C4-2B (cell line): ENCODE measurements around the gene ZFC3H1.

Source experiments
- H3K27ac ChIP-seq: fragments of 450-650 bp; 2 replicates; pipeline ENCODE4 v1.5.1; 2017
- ZFX ChIP-seq: fragments of 450-650 bp; IDR thresholded peaks from 2 replicates; pipeline ENCODE4 v1.6.1; 2017
- TF ChIP-seq, protein P1 (sequence below): fragments of 450-650 bp; conservative IDR thresholded peaks from 2 replicates; pipeline ENCODE4 v1.5.1; 2017; ENCODE audit warnings: mild to moderate bottlenecking

ZFC3H1 gene

DNA sequence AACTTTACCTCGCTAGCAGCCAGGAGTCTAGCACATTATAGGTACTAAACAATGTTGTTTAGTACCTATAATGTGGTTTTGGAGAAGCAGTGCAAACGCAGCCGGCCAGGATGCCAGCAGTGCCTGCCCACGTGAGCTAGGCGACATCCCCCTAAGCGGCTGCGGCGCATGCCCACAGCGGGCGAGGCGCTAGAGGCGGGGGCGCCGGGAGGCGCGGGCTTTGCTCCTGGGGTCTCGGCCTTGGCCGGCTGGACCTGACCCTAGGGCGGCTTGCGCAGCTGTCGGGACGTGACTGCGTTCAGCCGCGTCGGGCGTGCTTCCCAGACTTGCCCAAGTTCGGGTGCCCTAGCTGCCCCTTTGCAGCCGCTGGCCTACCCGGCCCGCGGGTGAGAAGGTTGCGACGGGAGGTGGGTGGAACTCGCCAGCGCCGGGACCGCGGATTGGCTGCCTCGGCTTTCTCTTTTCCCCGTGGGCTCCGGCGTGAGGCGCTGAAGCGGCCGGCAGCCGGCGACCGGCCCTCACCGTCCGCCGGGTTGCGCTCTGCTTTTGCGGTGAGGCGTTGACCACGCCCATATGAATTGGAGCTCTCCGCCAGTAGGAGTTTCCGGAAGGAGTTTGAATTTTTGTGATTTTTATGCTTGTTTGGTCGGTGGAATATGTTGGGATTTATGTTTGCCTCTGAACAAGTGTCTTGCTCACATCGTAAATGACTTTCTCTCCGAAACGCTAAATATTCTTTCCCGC, 22.4 kb upstream of the ZFC3H1 start, which contains the start of gene TMEM19:
TMEM19 (plus strand) TSS at position 169 of the 744 bp plus-strand sequence. CDS start 599 bp downstream, outside the sequence.
- H3K27ac ChIP-seq: peak within 1 kb of the TSS; percentile 88
- peak; percentile 72 for TF ChIP-seq ZFX
- TF ChIP-seq, protein P1, sequence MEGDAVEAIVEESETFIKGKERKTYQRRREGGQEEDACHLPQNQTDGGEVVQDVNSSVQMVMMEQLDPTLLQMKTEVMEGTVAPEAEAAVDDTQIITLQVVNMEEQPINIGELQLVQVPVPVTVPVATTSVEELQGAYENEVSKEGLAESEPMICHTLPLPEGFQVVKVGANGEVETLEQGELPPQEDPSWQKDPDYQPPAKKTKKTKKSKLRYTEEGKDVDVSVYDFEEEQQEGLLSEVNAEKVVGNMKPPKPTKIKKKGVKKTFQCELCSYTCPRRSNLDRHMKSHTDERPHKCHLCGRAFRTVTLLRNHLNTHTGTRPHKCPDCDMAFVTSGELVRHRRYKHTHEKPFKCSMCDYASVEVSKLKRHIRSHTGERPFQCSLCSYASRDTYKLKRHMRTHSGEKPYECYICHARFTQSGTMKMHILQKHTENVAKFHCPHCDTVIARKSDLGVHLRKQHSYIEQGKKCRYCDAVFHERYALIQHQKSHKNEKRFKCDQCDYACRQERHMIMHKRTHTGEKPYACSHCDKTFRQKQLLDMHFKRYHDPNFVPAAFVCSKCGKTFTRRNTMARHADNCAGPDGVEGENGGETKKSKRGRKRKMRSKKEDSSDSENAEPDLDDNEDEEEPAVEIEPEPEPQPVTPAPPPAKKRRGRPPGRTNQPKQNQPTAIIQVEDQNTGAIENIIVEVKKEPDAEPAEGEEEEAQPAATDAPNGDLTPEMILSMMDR: peak; percentile 39

DNA sequence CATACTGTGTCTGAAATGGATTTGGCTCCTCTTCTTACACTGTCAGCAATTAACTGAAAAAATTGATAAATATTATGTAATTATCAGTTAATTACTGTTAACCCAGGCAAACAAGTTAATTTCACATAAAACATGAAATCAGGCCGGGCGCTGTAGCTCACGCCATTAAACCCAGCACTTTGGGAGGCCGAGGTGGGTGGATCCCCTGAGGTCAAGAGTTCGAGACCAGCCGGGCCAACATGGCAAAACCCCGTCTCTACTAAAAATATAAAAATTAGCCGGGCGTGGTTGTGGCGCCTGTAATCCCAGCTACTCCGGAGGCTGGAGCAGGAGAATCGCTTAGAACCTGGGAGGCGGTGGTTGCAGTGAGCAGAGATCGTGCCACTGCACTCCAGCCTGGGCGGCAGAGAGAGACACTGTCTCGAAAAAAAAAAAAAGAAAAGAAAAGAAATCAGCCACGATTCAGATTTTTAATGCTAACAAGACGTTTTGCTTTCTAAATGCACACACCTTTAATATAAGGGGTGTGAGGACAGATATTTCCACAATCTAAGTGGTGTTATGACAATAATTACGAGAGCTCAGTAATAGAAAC, 21.8 kb upstream of the ZFC3H1 start:
- H3K27ac ChIP-seq: peak overlapping the region; percentile 88
- TF ChIP-seq ZFX: no peak
- TF ChIP-seq, protein P1: no peak

DNA sequence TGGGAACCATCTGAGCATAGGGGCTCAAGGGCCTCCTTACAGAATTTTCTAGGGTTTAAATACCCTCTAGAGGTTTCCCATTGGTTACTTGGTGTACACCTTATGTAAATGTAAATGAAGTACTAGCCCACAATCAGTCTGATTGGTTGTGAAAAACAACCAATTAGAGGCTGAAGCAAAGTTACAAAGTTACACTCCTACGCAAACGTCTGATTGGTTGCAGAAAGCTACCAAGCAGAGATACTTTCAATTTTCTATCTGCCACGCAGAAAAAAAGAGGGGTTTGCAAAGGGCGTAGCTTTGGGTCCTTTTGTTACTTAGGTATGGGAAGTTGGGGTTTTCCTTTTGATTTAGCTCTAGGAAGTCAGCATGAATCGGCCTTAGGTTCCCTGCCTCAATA, 20.4 kb upstream of the ZFC3H1 start:
- no peak for TF ChIP-seq ZFX
- TF ChIP-seq, protein P1: no peak
- no peak overlapping the region for H3K27ac ChIP-seq

DNA sequence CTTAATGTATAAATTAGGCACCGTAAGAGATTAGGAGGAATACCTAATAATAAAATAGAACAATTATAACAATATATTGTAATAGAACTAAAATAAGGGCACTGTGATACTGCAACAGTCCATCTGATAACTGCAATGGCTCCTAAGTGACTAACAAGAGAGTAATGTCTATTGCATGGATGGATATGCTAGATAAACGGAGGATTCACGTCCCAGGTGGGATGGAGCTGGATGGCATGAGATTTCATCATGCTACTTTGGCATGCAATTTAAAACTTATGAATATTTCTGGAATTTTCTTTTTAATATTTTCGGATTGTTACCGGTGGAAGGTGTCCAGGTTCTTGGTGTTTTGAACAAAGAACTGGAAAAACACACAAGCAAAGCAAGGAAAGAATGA, 20.0 kb upstream of the ZFC3H1 start:
- no peak overlapping the region for H3K27ac ChIP-seq
- no peak for TF ChIP-seq ZFX
- TF ChIP-seq, protein P1: no peak

DNA sequence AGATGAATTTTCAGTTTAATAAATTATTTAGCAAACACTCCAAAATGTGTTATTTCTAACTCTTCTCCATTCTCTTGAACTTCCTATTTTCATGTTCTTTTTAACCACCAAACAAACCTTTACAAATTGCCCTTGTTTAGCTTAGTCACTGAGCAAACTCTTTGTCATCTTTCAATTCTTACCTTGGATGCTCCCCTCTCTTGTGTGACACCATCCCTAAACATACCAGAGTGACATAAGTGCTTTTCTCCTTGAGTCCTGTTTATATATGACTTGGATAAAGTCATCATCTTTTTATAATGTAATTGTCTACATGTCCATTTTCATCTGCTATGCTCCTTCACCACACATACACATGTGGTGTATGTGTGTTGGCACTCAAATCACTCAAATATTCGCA, 18.8 kb upstream of the ZFC3H1 start:
- no peak for TF ChIP-seq ZFX
- TF ChIP-seq, protein P1: no peak
- no peak overlapping the region for H3K27ac ChIP-seq

DNA sequence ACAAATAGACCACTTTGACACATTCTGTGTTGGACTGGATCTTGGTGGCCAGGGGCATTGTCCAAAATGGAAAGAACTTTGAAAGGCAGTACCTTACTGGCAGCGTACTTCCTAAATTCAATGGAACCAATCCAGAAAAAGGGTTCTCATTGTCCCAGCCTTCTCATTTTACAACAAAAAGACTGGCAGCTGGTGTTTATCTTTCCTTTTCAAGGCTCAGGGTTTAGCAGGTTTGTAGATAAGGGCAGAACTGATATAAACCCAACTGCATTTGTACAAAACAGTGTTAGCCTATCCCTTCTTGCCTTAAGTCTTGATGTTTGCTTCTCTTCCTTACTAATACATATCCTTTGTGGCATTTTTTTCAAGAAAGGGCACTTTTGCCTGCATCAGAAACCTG, 8.2 kb upstream of the ZFC3H1 start:
- no peak for TF ChIP-seq ZFX
- TF ChIP-seq, protein P1: no peak
- no peak overlapping the region for H3K27ac ChIP-seq

DNA sequence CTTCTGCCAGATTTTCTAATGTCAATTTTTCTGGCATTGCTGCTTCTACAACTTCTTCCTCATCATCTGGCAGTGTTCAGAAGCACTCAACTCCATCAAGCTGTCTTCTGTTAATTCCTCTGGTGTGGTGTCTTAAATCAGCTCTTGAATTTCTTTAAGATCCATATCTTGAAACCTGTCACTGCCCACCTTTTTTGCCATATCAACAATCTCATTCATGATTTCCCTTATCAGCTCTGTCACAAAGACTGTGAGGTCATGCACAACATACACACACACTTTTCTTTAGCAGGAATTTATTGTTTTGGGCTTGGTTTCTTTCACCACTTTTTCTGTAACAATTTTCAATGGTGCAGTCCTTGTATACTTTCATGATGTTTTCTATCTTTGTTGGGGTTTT, 7.7 kb upstream of the ZFC3H1 start:
- TF ChIP-seq, protein P1: no peak
- no peak for TF ChIP-seq ZFX
- no peak overlapping the region for H3K27ac ChIP-seq
